ENCODE data around the gene HSPA1A.

DNA sequence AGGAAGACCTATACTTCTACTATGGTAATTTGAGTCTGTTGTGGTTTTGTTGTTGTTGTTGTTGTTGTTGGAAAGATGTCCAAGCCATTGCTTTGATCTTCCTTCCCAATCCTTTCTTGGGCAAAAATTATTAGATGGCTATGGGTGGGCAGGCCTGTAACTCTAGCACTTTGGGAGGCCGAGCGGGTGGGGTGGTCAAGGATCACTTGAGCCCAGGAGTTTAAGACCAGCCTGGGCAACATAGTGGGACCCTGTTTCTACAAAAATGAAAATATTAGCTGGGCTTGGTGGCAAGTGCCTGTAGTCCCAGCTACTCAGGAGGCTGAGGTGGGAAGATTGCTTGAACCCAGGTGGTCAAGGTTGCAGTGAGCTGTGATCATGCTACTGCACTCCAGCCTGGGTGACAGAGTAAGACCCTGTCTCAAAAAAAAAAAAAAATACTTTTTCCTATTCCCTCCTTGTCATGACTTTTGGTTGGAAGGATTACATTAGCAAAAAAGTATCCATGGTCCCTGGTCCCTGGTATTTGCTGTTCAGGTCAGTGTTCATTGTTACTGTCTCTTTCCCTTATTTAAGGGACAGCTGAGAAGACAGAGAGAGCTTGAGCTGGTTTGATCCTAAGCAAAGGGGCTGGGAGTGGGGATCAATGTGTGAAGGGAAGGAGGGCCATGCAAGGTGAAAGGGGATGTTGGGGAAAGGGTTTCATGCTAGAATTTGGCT, 35.6 kb downstream of the HSPA1A start:
- no peak for TF ChIP-seq CTCF (IDR thresholded peaks at IDR 0.05; ENCODE audit: low read depth, low read length, poor library complexity, severe bottlenecking)
- TF ChIP-seq EZH2phosphoT487 (IDR thresholded peaks at IDR 0.05; ENCODE audit: borderline replicate concordance, low read length): no peak

All from DOHH2 (cell line).